HS-27A (cell line): Measurements from ENCODE around the gene MRPL28.
"Not testable (repeated sequence)": the region's sequence is repeated elsewhere in the genome, so short reads cannot be mapped to it uniquely, and the experiment has no call there.

ENCODE experiments used
- DNase-seq: peaks from one replicate; pipeline ENCODE4 v3.0.0-alpha.2; 2012; ENCODE audit warnings: low read depth, missing footprints

Gene MRPL28

GRCh38 chr16:339680-340079 is 30.7 kb downstream of the MRPL28 start:
- no peak for DNase-seq

DNA sequence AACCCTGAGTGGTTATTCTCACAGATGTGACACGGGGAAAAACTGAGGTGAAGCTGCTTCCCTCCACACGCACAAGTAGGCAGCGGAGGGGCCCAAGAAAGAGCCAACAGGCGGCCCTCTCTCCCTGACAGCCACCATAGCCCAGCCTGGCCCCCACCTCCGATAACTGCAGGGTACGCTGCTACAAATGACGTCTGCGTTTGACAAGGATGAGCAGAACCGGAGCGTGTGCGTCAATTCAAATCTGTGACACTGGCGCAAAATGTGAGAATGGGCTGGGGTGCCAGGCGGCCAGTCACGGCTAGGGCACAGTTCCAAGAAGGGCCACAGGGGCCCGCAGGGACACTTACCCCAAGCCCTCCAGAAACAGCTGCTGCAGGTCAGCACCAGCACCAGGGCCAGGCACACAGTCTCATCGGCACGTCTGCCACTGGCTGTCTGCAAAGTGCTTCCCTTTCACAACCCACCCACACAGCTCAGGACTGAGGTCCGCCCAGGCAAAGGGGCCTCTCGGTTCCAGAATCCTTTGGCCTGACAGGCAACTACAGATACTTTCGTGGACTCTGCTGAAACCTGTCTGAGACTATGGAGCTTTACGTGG is 32.3 kb downstream of the MRPL28 start:
- DNase-seq: no peak

DNA sequence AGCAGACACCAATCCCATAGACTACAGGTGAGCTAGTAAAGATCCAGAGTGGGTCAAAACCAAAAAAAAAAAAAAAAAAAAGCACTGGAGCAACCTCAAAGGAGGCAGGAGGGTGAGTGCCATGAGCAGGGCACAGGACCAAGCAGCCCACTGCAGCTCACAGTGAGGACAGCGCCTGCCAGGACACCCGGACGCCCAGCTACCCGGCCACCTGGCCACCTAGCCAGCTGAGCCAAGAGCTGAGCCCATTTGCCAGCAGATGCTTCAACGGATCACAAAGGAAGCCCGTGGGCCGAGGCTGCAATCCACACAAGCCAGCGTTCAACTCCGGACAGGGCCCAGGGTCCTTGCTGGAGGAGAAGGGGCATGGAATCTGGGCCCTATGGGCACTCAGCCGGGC is 32.9 kb downstream of the MRPL28 start:
- no peak for DNase-seq

DNA sequence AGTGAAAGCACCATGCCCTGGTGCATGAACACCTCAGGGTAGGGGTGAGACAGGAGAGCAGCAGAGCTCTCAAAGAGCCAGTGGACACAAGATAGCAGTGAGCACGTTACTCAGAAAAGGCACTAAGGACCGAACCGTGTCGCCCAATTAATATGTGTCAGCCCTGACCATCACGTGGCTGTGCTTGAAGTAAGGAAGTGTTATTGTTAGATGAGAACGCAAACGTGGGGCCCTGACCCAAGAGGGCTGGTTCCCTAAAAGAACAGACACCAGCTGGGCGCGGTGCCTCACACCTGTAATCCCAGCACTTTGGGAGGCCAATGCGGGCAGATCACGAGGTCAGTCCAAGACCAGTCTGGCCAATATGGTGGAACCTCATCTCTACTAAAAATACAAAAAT is 34.1 kb downstream of the MRPL28 start:
- DNase-seq: no peak

GRCh38 chr16:334861-335632 is 35.3 kb downstream of the MRPL28 start:
- not testable (repeated sequence) for DNase-seq

- not testable (repeated sequence) for DNase-seq
Measured at GRCh38 chr16:334164-334832, 36.0 kb downstream of the MRPL28 start.

GRCh38 chr16:333406-334094 is 36.8 kb downstream of the MRPL28 start:
- DNase-seq: no peak

- DNase-seq: not testable (repeated sequence)
Measured at GRCh38 chr16:331181-331814, 39.0 kb downstream of the MRPL28 start.

DNA sequence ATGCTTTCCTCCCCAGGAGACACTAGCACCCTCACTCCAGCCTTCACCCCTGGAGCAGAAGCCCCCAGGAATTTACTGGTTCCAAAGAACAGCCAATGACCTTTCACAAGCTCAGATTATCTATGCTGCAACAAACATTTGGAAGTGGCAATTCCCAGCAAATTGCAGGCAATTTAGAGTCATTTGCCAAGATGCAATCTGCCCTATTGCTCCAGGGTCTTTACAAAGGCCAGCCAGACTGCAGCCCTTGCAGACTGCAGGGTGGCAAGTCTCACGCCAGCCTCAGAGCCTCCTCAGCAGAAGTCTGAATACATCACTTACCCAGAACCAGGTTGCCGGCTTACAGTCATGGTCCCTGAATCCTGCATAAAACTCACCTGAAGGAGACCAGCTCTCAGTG is 39.6 kb downstream of the MRPL28 start:
- no peak for DNase-seq

DNA sequence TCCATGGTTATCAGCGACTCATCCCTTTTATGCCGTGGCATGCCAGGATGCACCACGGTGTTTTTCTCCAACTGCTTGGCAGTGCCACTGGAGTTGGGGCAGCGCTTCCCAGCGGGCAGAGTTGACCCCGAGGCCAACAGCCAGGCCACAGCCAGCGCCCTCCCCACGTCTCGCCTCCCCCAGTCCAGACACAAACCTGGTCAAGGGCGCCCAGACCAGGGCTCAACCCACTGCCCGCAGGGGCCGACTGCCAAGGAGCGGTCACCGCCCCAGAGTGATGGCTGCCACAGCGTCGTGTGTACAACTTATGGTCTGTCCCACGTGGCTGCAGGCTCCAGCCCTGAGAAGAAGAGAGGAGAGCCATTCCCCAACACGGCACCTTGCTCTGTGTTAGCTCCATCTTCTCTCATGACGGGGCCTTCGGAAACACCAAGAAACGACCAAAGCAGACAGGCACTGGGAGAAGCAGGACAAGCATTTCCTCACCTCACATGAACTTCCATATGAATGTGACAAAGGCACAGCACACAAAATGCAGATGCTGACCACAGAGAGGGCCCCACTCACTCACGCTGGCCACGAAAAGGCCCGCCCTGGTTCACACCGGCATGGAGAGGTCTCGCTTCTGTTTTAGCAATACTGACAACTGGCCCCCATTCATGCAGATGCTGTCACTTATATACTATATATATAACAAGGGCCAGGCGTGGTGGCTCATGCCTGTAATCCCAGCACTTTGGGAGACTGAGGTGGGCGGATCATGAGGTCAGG is 44.8 kb downstream of the MRPL28 start:
- DNase-seq: no peak

DNA sequence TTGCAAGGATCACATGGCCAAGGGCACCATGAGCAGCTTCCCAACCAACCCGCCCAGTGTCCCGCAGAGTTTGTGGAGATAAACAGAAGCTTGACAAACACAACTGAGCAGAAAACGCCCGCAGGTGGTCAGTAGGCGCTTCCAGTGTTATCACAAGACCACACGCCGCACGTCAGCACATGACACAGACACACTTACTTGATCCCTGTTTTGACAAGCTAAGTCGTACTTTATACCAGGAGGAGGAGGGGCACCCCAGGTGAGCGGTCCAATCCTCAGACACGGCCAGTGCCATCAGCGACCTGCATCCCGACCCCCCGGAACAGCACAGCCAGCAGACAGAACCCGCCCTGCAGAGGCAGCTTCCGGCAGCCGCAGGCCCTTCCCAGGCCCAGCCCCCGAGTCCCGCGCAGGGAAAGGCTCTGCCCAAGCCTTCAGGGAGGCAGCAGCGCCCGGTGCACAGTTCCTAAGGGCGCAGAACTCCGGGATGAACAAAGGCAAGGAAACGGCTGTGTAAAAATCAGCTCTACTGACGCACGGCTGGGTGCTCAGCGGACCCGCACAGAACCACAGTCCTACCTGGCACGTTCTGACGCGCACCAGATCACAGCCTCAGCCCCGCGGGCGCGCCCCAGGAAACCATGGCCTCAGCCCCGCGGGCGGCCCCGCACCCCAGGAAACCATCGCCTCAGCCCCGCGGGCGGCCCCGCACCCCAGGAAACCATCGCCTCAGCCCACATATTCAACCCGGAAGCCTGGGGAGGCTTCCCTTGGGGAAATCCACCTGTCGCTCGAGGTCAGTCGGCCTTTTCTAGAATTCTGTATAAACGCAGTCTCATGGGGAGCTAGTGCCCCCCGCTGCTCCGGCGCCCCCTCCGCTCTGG is 45.6 kb downstream of the MRPL28 start:
- no peak for DNase-seq

DNA sequence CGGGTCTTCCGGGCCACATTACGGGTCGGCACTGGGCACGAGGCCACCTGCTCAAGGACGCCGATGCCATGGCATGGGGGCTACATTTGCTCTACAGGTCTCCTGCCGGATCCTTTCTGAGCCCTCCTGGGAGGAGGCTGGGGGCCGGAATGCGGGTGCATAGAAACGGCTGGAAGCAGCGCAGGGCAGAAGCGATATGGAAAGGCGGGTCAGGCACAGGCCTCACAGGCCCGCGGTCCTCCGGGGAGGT is 46.2 kb downstream of the MRPL28 start:
- DNase-seq: no peak

DNA sequence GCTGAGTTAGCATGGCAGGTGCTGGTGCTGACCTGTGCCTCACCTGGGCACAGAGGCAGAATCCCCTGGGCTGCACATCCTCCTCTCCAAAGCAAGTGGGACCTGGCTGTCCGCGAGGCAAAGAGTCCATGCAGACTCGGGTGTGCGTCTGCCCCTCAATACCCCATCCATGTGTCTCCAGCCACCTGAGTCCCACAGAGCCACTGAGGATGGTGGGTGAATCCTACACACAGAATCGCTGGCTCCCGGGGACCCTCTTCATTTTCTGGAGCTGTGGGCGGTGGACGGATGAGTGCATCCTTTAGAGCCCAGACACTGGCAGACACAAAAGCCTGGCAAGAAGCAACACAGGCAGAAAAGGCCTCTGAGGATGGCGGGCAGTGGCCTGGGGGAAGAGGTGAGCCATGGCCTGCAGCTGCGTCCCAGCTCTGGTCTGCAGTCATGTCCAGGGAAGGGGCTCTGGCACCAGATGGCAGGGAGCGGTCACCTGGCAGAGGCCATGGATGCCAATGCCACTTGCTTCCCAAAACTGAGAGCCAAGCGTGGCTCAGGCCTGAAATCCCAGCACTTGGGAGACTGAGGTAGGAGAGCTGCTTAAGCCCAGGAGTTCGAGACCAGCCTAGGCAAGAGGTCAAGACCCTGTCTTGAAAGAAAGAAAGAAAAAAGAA is 47.7 kb downstream of the MRPL28 start:
- DNase-seq: no peak

DNA sequence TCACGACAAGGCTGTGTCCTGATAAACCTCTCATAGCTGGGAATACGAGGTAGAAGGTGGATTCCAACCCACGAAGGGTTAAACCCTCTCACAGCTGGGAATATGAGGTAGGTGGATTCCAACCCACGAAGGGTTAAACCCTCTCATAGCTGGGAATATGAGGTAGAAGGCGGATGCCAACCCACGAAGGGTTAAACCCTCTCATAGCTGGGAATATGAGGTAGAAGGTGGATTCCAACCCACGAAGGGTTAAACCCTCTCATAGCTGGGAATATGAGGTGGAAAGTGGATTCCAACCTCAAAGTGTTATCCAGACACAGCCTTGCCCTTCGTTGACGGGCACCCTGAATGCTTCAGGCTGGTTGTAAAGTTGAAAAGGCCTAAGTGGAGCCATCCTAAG is 48.8 kb downstream of the MRPL28 start:
- DNase-seq: no peak

GRCh38 chr16:320206-320605 is 50.1 kb downstream of the MRPL28 start:
- DNase-seq: no peak

GRCh38 chr16:318628-319027 is 51.7 kb downstream of the MRPL28 start:
- DNase-seq: no peak

DNA sequence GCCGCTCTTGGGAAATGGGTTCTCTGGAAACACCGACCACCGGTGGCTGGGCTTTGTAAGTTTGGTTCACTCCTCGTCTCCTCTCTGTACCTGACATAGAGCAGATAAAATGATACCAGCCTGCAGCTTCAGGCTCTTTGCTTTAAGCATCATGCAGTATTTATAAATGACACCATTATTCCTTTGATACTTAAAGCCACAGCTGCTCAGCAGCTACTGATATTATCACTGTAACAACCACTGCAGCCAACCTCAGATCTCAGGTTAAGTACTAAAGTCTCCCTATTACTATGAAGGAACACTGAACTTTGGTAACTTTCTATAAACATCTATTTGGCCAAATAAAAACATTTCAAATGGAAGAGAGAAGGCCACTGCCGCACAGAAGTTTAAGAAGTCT is 52.8 kb downstream of the MRPL28 start:
- no peak for DNase-seq
